GM21529 (cell line): ENCODE data around the gene MACROD1.

Source experiments
- ATAC-seq: cut with Tn5 transposase; IDR thresholded peaks from one replicate; pipeline ENCODE4 v1.9.1; 2021; ENCODE audit not compliant: unreplicated experiment

The MACROD1 gene

GRCh38 chr11:64093233-64094039 is 72.5 kb downstream of the MACROD1 start:
- no peak for ATAC-seq

DNA sequence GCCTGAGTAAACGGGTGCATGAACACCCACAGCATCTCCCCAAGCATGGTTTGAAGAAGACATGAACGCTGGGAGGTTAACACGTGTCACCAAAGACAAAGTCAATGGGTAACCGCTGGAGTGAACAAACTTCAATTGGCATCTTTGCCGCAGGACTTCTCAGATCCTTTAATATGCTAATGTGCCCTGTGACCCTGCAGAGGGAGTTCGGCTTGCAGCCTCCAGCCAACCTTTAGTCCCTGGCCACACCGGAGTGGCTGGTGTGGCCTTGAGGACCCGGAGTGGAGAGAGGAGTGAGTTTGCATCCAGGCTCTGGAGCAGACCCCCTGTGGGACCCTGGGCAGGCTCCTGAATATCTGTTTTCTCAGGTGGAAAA is 73.2 kb downstream of the MACROD1 start:
- ATAC-seq: no peak

- no peak for ATAC-seq
Observed at GRCh38 chr11:64092111-64092760, 73.7 kb downstream of the MACROD1 start.

- no peak for ATAC-seq
Observed at GRCh38 chr11:64090806-64091516, 75.0 kb downstream of the MACROD1 start.

- no peak for ATAC-seq
Observed at GRCh38 chr11:64089915-64090805, 75.8 kb downstream of the MACROD1 start.

DNA sequence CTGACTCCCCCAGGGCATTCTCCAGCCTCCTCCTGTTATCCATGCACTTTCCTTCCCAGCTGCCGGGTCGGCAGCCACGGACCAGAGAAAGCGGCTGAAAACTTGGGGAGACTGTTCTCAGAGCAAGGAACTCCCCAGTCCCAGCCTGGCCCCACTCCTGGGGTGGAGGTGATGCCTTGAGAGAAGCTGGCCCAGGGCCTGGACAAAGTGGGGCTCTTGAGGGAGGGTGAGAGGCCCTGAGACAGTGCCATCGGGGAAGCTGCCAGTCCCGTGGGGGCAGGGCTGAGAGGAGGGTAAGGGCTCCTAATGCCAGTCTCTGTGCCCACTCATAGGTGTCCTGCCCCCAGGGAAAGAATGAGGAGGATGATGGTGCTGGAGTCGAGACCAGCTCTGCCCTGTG is 76.4 kb downstream of the MACROD1 start:
- ATAC-seq: no peak

DNA sequence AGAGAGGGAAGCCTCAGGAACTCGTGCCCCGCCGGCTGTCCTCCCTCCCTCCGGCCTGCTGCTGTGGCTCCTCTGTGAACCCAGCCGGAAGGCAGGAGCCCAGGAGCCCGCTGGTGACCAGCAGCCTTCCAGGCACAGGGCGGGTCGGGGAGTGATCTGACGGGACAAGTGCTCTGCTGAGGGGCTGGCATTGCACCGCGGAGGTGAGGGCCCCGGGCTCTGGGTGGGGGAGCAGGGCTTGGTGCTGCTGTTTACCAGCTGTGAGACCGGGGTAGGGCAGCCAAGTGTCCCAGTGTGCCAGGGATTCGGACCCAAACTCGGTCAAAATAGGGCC is 76.9 kb downstream of the MACROD1 start:
- ATAC-seq: no peak

GRCh38 chr11:64088162-64089026 is 77.5 kb downstream of the MACROD1 start:
- no peak for ATAC-seq

DNA sequence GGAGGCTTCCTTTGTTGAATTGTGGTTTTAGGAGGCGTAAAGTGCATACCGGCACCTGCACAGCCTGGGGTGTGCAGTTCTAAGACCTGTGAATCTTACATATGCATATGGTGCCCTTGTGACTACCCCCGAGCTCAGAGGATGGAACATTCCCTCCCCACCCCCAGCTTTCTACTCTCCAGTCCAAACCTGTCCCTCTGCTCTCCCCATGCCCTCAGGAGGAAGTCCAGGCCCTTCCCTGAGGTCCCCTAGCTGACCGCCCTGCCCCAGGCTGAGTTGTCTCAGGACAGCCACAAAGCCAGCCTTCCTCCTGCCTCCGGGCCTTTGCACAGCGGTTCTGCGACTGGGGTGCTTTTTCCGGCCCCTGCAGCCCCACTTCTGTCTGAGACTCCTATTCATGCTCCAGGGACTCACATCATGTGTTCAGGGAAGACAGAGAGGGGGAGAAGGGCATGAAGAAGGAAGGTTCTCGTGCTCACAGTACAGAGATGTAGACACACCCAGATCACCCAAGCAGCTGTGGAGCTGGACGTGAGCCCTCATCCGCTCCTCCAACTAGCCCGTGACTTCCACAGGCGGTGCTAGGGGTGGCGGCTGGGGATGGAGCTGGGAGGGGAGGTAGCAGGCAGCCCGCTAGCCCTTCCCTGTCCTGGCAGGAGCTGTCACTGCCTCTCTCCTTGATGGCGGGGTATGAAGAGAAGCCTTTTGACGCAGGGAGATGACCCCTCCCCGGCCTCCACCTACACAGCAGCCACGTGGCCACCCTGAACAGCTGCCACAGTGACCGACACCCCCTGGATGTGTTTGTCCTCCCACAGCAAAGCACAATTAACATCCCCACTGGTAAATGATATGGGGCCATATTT is 79.4 kb downstream of the MACROD1 start:
- no peak for ATAC-seq

- no peak for ATAC-seq
Observed at GRCh38 chr11:64085906-64086257, 80.0 kb downstream of the MACROD1 start.

DNA sequence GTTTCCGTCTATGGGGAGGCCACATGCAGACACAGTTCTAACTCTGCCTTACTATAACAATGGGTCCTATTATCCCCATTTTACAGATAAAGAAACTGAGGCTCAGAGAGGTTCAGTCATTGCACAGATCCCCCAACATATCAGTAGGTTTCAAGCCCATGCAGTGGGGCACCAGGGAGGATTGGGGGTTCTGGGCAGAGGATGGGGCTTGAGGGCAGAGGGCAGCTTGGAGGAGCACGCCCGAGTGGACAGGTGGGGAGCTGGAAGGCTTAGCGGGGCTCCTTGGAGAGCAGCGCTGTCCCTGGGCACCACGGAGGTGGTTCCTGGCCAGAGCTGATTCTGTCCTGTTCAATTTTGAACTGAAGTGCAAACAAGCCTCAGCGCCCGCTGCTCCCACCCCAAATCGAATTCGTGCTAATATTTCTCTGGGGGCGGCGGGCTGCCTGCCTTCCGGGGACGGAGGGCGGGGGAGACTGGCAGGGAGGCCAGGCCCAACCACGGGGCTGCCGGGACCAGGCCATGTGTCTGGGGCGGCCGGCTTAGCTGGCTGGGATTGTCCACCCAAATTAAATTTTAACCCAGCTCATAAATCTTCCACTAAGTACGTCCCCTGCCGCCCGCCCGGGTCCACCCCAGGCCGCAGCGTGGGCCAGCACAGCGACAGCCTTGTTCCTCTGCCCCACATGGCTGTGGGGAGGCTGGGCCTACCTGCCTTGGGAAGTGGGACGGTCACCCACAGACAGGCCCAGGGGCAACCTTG is 80.8 kb downstream of the MACROD1 start:
- no peak for ATAC-seq

DNA sequence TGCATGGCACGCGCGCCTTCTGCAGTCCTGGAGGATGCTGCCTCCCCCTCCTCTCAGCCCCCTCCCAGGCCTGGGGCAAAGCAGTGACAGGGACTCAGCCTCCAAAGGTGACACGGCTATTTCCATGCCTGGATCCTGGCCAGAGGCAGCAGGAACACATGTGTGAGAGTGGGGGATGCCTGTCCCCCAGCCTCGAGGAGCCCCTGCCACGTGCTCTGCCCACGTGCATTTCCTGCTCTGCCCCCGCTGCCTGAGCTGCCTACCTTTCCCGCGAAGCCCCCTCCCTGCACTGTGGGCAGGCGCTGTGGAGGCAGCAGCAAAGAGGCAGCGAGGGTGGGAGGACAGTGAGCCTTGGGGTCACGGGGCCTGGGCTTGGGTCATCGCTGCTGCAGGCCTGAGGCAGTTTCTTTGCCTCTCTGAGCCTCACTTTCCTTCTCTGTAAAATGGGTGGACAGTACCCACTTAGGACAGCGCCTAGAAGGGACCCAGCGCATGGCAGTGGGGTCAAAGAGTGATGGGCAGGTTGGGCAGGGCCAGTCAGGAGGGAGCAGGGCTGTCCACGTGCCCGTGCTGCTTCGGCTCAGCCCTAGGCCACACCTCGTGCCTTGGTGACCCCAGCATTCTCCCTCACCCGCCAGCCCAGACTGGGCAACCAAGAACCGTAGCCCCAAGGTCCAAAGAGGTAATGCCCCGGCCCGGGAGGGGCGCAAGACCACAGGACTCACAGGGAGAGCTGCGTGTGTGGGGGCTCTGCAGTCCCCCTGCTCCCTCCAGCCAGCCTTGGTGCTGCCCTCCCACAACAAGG is 81.6 kb downstream of the MACROD1 start:
- ATAC-seq: no peak

DNA sequence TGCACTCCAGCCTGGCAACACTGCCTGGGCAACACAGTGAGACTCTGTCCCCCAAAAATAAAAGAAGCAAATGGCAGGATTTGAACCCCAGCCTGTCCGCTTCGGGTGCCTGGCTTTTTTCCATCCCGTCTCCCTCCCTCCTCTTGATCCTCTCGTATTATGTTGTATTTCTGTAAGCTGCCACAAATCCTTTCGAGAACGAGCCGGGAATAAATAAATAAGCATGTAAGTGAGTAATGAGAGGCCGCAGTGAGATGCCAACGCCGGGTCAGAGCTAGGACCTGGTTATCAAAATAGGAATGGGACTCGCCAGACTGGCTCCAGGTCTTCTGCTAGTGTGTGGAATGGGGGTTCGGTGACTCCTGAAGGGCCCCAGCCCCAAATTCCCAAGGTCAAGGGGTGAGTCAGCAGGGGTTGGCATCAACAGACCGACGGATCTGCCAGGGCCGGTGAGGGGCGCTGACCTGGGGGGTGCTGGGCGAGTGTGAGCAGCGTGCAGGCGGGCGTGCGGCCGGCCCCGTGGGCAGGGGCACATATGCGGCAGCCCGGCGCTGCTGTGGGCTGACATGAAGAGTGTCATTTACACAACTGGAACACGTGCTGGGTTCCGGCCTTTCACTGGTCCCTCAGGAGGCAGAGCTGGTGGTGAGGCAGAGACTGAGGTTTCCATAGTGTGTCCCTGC is 82.4 kb downstream of the MACROD1 start:
- no peak for ATAC-seq

DNA sequence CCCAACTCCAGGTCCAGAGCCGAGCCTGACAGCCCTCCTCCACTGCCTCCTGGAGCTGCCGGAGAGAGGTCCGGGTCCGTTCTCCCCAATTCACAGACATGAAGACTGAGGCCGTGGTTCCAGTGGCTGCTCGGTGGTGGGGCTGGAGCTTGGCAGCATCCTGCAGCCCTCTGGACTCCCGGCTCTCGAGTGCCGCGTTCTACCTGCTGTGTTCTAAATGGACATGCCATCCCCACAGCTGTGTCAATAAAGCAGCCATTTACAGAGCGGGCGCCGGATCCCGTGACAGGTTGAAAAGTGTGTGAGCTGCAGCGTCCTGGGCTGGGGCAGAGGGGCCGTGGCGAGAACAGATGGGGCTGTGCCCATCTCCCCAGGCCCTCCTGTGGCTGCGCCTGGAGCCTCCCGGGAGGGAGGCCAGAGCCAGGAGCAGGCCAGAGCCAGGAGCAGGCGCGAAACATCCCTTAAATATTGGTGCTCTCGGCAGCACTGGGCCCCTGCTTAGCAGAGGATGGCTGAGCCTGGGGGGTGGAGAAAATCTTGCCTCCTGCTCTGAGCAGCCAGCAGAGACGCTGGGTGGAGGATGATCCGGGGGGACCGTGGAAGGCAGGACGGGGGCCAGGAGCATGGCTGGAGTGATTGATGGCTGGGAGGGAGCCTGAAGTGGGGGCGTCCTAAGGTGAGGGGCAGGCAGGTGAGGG is 84.0 kb downstream of the MACROD1 start:
- no peak for ATAC-seq

DNA sequence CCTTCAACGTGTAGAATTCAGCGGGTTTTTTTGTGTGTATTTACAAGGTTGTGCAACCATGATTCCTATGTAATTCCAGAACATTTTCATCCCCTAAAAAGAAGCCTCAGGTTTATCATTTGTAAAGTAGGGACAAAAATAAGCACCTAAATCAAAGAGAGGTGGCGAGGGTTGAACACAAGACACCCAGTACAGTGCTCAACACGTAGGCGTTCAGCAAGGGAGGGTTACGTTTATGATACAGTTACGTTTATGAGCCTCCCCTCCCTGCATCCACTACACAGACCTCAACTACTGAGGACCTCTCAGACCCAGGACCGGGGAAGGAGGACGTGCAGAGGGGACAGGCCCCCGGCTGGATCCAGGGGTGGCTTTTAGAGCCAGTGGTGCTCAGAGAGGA is 85.5 kb downstream of the MACROD1 start:
- no peak for ATAC-seq

DNA sequence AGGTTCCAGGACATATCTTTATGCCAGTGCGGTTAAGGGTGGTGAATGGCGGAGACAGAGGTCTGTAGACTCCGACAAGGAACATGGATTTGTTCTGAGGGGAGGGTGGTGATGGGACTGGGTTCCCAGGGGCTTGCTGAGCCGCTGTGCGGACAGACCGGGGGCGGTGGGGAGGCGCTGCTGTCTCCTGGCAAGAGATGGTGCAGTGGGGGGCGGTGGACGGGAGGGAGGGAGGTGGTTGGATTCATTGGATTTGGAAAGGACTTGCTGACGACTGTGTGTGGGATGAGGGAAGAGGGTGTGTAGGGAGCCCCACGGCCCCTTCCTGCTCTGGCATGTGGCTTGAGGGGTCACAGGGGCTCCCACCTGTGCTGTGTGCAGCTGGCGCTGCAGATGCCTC is 87.0 kb downstream of the MACROD1 start:
- ATAC-seq: no peak

- no peak for ATAC-seq
Observed at GRCh38 chr11:64078284-64078683, 87.6 kb downstream of the MACROD1 start.
